Sigmoid colon (tissue), 7 donors: ENCODE results near the gene CD300LG. TPM values are rescaled to one million over a fixed set of nuclear protein-coding genes. Genes with fewer than 3 reads are reported as not detected.

Experiments used
- DNase-seq: peaks from one replicate; pipeline ENCODE4 v3.0.0-alpha.2; 2019
- H3K27ac ChIP-seq, 4 donors: fragments of 200-600 bp; sonication (generic); one replicate each; pipeline ENCODE4 v1.5.1; 2016 to 2019; ENCODE audit warnings: mild to moderate bottlenecking in 1 of 4
- H3K27me3 ChIP-seq, 3 donors: fragments of 200-600 bp; sonication (generic); one replicate each; pipeline ENCODE4 v1.5.1; 2019; ENCODE audit warnings: mild to moderate bottlenecking in 1 of 3
- H3K36me3 ChIP-seq, 4 donors: fragments of 200-600 bp; sonication (generic); one replicate each; pipeline ENCODE4 v1.5.1; 2016 to 2019
- H3K4me1 ChIP-seq, 4 donors: fragments of 200-600 bp; sonication (generic); one replicate each; pipeline ENCODE4 v1.5.1; 2017 to 2019
- H3K4me3 ChIP-seq, 4 donors: fragments of 200-600 bp; sonication (generic); one replicate each; pipeline ENCODE4 v1.5.1; 2017 to 2019; ENCODE audit warnings: mild to moderate bottlenecking in 2 of 4, moderate library complexity in 1 of 4
- H3K9me3 ChIP-seq, 4 donors: fragments of 200-600 bp in 3 of 4; sonication (generic) in 3 of 4; one replicate each; pipeline versions ENCODE4 v1.5.1 to v1.6.1; 2013 to 2019
- CTCF ChIP-seq, 4 experiments: fragments of 450-650 bp in 3 of 4; fragments of 200-600 bp in 1 of 4; IDR thresholded peaks; one replicate each; pipeline ENCODE4 v1.5.1; 2016 to 2019; ENCODE audit warnings: antibody characterized with exemption in 4 of 4, mild to moderate bottlenecking in 3 of 4, moderate library complexity in 2 of 4
- EP300 ChIP-seq, 4 donors: sonication (generic); formaldehyde crosslinking; IDR thresholded peaks; one replicate each; pipeline ENCODE4 v1.6.1; 2017; ENCODE audit warnings: antibody characterized with exemption in 4 of 4
- POLR2A ChIP-seq, 2 donors: fragments of 450-650 bp; IDR thresholded peaks; one replicate each; pipeline ENCODE4 v1.6.1; 2016; ENCODE audit warnings: antibody characterized with exemption in 2 of 2, mild to moderate bottlenecking in 2 of 2, moderate library complexity in 2 of 2
- POLR2AphosphoS5 ChIP-seq, 4 donors: sonication (generic); formaldehyde crosslinking; IDR thresholded peaks; one replicate each; pipeline ENCODE4 v1.6.1; 2017; ENCODE audit warnings: antibody characterized with exemption in 4 of 4
- WGBS, 2 donors: extraction: QIAGEN DNeasy Blood & Tissue Kit; methylation state at CpG; one replicate each; pipeline ENCODE4 v1.1.7; 2013; 5-methylcytosine and 5-hydroxymethylcytosine counted together
- intact Hi-C: fragments of 100-400 bp; cut with DNase I; formaldehyde crosslinking; loops from one replicate; pipeline ENCODE4 v1.15.1; 2023
- polyA plus RNA-seq, 3 donors: library from polyadenylated mRNA; stranded (reverse); fragments of 200-250 nt; gene quantifications; one replicate each; pipeline ENCODE4 v1.2.3, GENCODE V29; 2013
- total RNA-seq, 4 donors: library from RNA; depleted of rRNA; stranded (reverse); fragments of >200 nt; gene quantifications; one replicate each; pipeline ENCODE4 v1.1.0, GENCODE V29; 2016
- donor health status: healthy with polysubstance abuse.
- donor health status: Bipolar disorder and iron deficiency.
- donor health status: healthy.

The CD300LG gene
- total and polyA plus RNA-seq, 7 donors = 0.60 to 5.3 (median 1.7) TPM; not detected in 1

- no peak overlapping the region for H3K4me3 ChIP-seq
- no peaks in the 10 kb centered on the region for H3K9me3 ChIP-seq
- WGBS, 2 donors = 87 to 91% methylated on average over 5 of the region's 5 CpGs
- TF ChIP-seq EP300 (IDR thresholded peaks at IDR 0.05) (no peak), POLR2A (IDR thresholded peaks at IDR 0.05) (no peak), CTCF (IDR thresholded peaks at IDR 0.05) (no peak), POLR2AphosphoS5 (IDR thresholded peaks at IDR 0.05) (no peak)
- H3K27me3 ChIP-seq = no peaks in the 10 kb centered on the region
- no peak overlapping the region for H3K27ac ChIP-seq
- H3K36me3 ChIP-seq = no peaks in the 10 kb centered on the region
- DNase-seq = peak; percentile 45
- peaks cover 0 to 16% (median 9%) of the 10 kb centered on the region in 4 donors for H3K4me1 ChIP-seq
- intact Hi-C loops = no loop called here
These were observed 2.7 kb upstream of the CD300LG start for GRCh38 chr17:43844241-43844640.

GRCh38 chr17:43845766-43846165 lies 1.2 kb upstream of the CD300LG start:
- Histone ChIP-seq H3K4me1 (peaks cover 0 to 16% (median 9%) of the 10 kb centered on the region in 4 donors), H3K36me3 (no peaks in the 10 kb centered on the region), H3K9me3 (no peaks in the 10 kb centered on the region), H3K27me3 (no peaks in the 10 kb centered on the region), H3K4me3 (no peak overlapping the region), H3K27ac (peak overlapping the region in 3 of 4 donors; percentile 5 to 40 (median 32))
- TF ChIP-seq CTCF (IDR thresholded peaks at IDR 0.05) (no peak), POLR2AphosphoS5 (IDR thresholded peaks at IDR 0.05) (no peak), POLR2A (IDR thresholded peaks at IDR 0.05) (no peak), EP300 (IDR thresholded peaks at IDR 0.05) (no peak)
- WGBS, 2 donors = 53 to 68% methylated on average over 4 of the region's 4 CpGs
- DNase-seq = no peak
- intact Hi-C loops = loop anchor here (2.0 to 5.0 kb wide), 3 partner anchors 68 to 151 kb away; partner anchors contain the start of gene DUSP3

GRCh38 chr17:43846221-43846712 lies 709 bp upstream of the CD300LG start:
- intact Hi-C loops = loop anchor here (2.0 to 5.0 kb wide), 3 partner anchors 69 to 151 kb away; partner anchors contain the start of gene DUSP3
- Histone ChIP-seq H3K36me3 (no peaks in the 10 kb centered on the region), H3K9me3 (no peaks in the 10 kb centered on the region), H3K4me1 (peaks cover 0 to 16% (median 9%) of the 10 kb centered on the region in 4 donors), H3K27me3 (no peaks in the 10 kb centered on the region), H3K4me3 (no peak overlapping the region), H3K27ac (peak overlapping the region in 3 of 4 donors; percentile 5 to 40 (median 32))
- WGBS, 2 donors = 7 to 15% methylated on average over 13 of the region's 13 CpGs
- no peak for TF ChIP-seq EP300 (IDR thresholded peaks at IDR 0.05)
- TF ChIP-seq CTCF (IDR thresholded peaks at IDR 0.05) = peak; percentile 95 to 98 (median 96)
- DNase-seq = peak; percentile 94

GRCh38 chr17:43848601-43849000 lies 1.6 kb downstream of the CD300LG start:
- H3K27ac ChIP-seq = no peak overlapping the region
- no peak for DNase-seq
- H3K9me3 ChIP-seq = no peaks in the 10 kb centered on the region
- no peaks in the 10 kb centered on the region for H3K36me3 ChIP-seq
- peaks cover 0 to 16% (median 9%) of the 10 kb centered on the region in 4 donors for H3K4me1 ChIP-seq
- H3K4me3 ChIP-seq = no peak overlapping the region
- H3K27me3 ChIP-seq = peaks cover 0 to 5% (median 0%) of the 10 kb centered on the region in 3 donors
- TF ChIP-seq POLR2A (IDR thresholded peaks at IDR 0.05) (no peak), CTCF (IDR thresholded peaks at IDR 0.05) (no peak), POLR2AphosphoS5 (IDR thresholded peaks at IDR 0.05) (no peak), EP300 (IDR thresholded peaks at IDR 0.05) (no peak)
- 92 to 93% methylated on average over 10 of the region's 10 CpGs for WGBS, 2 donors
- intact Hi-C loops = loop anchor here (5.0 kb wide), 2 partner anchors 71 to 86 kb away; partner anchors contain the start of gene DUSP3
